ENCODE measurements around the gene GRM8.

Gene GRM8

GRCh38 chr7:127146746-127147536, 105.8 kb downstream of the GRM8 start:
- DNase-seq (ENCODE audit: low read depth): no peak

- DNase-seq (ENCODE audit: low read depth): no peak
Observed at GRCh38 chr7:127137146-127137545, 115.6 kb downstream of the GRM8 start.

GRCh38 chr7:127135871-127136485, 116.8 kb downstream of the GRM8 start:
- DNase-seq (ENCODE audit: low read depth): no peak

GRCh38 chr7:127123220-127123619, 129.5 kb downstream of the GRM8 start:
- DNase-seq (ENCODE audit: low read depth): no peak

GRCh38 chr7:127119517-127119916, 133.2 kb downstream of the GRM8 start:
- DNase-seq (ENCODE audit: low read depth): no peak

DNA sequence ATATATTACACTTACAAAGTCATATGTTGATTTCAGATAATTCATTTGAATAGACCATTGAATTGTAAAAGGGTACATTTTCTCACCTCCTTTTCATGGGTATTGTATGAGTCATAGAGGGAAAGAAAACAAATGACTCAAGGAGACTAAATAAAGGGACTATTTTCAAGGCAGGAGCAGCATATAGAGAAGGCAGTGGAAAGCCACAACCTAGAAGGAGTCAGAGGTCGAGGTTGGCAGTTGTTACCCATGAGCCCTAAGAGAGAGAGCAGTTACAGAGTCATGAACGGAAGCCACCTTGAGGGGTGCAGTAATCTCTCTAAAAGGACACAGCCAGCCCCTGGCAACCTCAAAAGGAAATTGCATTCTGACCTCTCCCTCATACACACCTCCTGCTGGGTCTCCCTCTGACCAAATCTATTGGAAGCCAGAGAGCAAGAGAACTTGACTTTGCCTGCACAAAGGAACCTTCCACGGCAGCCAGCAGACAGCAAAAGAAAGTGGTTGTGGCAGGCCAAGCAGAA, 137.9 kb downstream of the GRM8 start:
- DNase-seq (ENCODE audit: low read depth): no peak

GRCh38 chr7:127107601-127108007, 145.1 kb downstream of the GRM8 start:
- DNase-seq (ENCODE audit: low read depth): peak; percentile 9

GRCh38 chr7:127093340-127093739, 159.4 kb downstream of the GRM8 start:
- DNase-seq (ENCODE audit: low read depth): no peak

DNA sequence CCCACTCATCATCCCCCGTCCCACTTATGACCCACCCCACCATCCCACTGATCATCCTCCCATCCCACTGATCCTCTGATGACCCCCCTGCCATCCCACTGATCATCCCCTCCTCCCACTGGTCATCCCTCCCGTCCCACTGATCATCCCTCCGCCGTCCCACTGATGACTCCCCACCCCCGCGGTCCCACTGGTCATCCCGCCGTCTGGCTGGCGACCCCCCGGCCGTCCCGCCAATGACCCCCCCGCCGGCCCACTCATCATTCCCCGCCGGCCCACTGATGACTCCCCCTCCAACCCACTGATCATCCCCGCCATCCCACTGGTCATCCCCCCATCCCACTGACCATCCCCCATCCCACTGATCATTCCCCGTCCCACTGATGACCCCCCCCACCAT, 161.1 kb downstream of the GRM8 start:
- no peak for DNase-seq (ENCODE audit: low read depth)

DNA sequence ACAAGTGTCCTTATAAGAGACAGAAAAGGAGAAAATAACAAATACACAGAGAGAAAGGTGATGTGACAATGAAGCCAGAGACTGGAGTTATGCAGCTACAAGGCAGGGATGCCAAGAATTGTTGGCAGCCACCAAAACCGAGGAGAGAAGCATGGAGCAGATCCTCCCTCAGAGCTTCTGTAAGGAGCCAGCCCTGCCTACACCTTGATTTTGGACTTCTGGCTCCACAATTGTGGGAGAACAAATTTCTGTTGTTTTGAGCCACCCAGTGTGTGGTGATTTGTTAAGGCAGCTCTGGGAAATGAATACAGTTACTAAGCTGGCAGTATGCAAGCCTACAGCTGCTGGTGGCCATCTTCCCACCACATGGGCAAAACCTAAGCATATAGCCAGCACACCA, 163.6 kb downstream of the GRM8 start:
- no peak for DNase-seq (ENCODE audit: low read depth)

GRCh38 chr7:127081539-127081938, 171.2 kb downstream of the GRM8 start:
- no peak for DNase-seq (ENCODE audit: low read depth)

DNA sequence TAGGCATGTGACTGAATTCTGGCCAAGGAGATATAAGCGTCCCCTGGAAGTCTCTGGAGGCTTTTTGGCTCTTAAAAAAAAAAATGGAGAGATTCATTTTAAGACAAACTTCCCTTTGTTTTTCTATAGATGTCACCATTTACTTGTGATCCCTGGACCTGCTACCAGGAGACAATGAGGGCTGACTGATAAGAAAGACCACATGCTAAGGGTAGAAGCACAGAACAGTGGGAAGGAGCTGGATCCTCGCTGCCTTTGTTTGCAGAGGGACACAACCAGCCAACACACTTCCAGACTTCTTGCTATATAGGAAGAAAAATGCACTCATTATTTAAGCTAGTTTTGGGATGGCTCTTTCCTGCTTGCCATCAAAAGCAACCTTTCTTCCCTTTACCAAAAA, 172.2 kb downstream of the GRM8 start:
- DNase-seq (ENCODE audit: low read depth): no peak

DNA sequence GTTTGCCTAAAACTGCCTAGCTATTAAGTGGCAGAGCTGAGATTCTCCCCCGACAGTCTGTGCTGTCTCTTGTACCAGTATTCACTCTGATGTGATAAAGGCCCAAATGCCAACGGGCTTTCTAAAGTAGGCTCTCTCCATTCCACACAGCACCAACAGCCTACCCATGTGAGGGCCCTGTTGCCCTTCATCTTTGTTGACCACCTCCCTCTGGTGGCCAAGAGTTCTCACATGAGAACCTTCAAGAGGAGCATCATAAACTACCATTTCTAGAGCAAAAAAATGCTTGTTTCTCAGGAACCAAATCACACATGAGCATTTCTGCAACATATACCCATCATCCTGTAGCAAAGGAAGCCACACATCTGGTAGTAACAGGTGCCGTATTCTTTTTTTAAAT, 185.8 kb downstream of the GRM8 start:
- no peak for DNase-seq (ENCODE audit: low read depth)

DNA sequence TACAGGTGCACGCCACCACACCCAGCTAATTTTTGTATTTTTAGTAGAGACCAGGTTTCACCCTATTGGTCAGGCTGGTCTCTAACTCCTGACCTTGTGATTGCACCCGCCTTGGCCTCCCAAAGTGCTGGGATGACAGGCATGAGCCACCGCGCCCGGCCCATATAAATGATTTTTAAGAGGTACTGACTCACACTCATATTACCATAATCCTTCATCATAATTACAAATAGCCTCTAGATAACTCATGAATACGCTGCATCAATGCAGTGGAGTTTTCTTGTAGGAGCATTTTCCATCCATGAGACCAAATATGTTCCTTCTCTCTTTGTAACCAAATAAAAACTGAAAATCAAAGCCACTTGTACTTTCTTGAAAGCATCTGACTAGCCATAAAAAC, 193.3 kb downstream of the GRM8 start:
- no peak for DNase-seq (ENCODE audit: low read depth)

GRCh38 chr7:127057918-127058317, 194.8 kb downstream of the GRM8 start:
- no peak for DNase-seq (ENCODE audit: low read depth)

GRCh38 chr7:127056202-127056601, 196.5 kb downstream of the GRM8 start:
- no peak for DNase-seq (ENCODE audit: low read depth)

GRCh38 chr7:127047521-127047920, 205.2 kb downstream of the GRM8 start:
- DNase-seq (ENCODE audit: low read depth): no peak

- DNase-seq (ENCODE audit: low read depth): no peak
Observed at GRCh38 chr7:127041689-127042452, 210.9 kb downstream of the GRM8 start.

DNA sequence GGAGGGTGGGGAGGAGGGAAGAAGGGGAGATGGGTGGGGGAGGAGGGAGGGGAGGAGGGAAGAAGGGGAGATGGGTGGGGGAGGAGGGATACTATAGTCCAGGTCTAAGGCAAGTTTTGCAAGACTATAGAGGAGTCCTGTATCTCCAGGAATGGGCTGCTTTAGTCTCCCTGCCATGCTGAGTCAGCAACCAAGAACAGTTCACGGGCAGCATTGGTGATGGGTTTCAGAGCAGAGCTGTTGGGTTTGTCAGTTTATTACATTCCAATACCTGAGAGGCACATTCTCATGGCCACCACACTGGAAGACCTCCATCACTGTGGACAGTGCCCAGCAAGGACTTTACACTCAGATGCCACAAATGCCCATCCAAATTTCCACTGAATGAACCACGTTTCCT, 212.7 kb downstream of the GRM8 start:
- no peak for DNase-seq (ENCODE audit: low read depth)

DNA sequence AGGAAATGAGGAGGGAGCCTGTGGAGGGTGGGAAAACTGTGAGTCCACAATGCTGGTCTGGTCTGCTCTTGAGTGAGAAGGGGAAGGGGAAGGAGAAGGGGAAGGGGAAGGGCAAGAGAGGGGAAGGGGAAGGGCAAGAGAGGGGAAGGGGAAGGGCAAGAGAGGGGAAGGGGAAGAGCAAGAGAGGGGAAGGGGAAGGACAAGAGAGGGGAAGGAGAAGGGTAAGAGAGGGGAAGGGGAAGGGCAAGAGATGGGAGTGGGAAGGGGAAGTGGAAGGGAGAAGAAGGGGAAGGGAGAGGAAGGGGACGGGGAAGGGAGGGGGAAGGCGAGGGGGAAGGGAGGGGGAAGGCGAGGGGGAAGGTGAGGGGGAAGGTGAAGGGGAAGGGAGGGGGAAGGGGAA, 213.2 kb downstream of the GRM8 start:
- no peak for DNase-seq (ENCODE audit: low read depth)

DNA sequence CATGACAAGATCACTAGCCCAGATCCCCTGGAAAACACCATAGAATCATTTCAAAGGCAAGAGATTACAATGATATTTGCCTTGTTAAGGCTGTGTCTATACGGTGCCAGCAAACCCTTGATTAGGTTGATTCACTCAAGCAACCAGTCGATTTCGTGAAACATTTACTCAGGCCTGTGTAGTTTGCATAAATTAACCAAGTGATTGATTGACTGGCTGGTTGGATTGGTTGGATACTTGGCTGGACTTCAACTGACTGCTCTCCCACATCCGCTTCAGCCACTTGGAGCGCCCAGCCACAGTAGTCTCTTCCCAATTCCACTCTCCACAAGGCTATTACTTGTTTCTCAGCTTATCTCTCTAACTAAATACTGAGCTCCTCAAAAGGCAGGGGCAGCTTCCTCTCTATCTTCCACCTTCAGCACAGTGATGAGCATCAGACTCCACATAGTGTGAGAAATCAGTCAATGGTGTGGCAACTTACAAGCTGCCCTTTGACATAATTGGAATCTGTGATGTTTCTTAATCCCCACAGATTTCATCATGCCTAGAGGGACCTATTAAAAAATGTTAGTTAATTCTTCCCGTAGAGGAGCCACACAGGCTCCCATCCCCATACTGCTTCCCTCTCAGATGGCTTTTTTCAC, 217.4 kb downstream of the GRM8 start:
- no peak for DNase-seq (ENCODE audit: low read depth)

DNA sequence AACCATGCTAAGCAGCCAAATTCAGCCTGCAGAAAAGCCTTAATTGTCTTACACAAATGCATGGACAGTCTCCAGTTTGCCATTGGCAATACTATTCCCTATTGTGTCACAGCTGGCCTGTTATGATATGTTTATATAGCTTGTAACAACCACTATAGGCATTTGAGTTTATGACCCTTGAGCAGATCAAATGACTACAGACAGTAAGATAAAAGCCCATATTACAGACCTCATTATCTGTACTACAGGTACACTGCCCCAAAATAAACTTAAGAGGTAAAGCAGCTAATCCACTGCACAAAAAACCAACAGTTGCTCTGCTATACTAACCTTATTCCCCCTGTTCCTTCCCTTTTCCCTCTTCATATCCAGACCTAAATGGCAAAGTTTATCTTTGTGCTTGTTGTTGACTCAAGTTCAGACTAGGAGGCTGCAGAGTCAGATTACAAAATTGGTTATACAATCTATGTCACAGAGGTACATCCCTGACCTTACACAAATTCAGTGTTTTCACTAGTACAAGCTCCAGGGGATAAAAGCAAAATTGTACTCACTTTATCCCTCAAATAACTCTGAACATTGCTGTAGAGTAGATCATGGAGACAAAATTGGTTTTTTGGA, 218.4 kb downstream of the GRM8 start:
- no peak for DNase-seq (ENCODE audit: low read depth)

All from GM04503 (cell line).